Measurements from ENCODE around the gene SLC6A7.
"Not testable (repeated sequence)": the region's sequence is repeated elsewhere in the genome, so short reads cannot be mapped to it uniquely, and the experiment has no call there.

The SLC6A7 gene

GRCh38 chr5:150241298-150242160 lies 51.7 kb downstream of the SLC6A7 start:
- DNase-seq (ENCODE audit: low read depth), result no peak

DNA sequence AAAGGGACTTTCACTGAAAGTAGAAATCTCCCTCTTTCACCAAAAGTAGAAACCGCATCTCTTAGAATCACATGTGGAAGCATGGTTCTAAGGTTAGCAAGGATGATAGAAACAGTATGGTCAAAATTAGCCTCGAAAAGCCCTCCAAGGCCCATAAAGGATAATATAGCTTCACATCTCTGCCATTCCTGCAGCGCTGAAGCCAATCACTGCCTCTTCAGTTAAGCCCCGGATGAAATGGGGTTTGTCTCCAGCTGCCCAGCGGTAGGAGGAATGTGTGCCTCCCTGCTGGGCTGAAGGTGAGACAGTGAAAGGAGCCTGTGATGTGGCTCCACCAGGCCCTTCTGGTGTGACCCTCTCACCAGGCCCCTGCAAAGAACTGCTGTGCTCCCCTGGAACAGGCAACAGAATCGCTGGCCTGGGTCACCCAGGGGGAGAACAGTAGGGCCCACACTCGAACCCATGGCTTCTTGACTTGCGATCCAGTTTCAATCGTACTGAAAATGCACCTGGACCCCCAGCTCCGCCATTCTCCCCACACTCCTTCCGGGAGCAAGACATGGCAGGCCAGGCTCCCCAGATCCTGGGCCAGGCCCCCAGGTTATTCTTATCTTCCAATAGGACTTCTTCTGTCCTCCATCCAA lies 52.5 kb downstream of the SLC6A7 start:
- no peak for DNase-seq (ENCODE audit: low read depth)

DNA sequence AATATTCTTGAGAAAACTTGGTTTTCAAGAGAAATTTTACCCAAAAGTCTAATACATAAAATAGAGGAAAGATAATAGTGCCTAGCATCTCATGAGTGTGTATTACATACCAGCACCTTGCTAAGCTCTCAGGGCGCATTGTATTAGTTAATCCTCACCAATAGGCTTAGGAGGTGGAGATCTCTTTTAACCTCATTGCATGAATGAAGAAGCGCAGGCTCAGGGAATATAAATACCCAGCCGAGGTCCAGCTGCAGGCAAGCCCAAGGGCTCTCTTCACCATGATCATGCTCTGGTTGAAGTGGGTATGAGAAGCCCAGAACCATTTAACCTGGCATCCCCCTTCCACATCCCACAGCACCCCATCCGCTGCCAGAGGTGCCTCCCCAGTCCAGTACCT lies 53.7 kb downstream of the SLC6A7 start:
- no peak for DNase-seq (ENCODE audit: low read depth)

GRCh38 chr5:150244209-150244608 lies 54.3 kb downstream of the SLC6A7 start:
- no peak for DNase-seq (ENCODE audit: low read depth)

DNA sequence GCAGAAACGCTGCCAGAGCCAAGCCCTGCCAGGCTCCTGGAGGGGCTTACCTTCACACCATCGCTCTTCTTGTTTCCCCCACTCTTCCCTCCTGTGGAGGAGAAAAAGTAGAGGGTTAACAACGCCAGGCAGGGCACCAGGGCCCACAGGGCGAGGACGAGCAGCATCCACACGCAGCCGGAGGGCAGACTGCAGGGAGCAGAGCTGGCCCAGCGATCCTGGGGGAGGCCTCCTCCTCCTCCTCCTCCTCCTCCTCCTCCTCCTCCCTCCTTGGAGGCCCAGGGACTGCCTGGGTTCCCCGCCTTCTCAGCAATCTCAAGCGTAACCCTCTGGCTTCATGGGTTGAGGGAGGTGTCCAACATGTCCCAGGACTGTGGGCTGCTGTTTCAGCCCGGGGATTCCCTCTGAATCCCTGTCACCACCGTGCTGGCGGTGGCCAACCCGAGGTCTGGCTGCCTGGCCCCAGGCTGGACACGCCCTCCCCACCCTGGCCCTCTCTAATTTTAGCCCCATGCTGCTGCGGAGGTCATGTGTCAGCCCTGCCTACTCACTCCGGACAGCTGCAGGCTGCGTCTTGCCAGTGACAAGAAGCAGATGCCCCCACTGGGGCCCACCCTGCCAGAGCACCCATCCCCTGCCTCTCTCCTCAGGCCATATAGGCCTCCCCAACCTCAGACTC lies 55.4 kb downstream of the SLC6A7 start:
- no peak for DNase-seq (ENCODE audit: low read depth)

- no peak for DNase-seq (ENCODE audit: low read depth)
Observed at GRCh38 chr5:150245808-150246207, 55.9 kb downstream of the SLC6A7 start.

GRCh38 chr5:150246429-150246828 lies 56.6 kb downstream of the SLC6A7 start:
- no peak for DNase-seq (ENCODE audit: low read depth)

- DNase-seq (ENCODE audit: low read depth), result no peak
Observed at GRCh38 chr5:150246835-150247234, 57.0 kb downstream of the SLC6A7 start.

DNA sequence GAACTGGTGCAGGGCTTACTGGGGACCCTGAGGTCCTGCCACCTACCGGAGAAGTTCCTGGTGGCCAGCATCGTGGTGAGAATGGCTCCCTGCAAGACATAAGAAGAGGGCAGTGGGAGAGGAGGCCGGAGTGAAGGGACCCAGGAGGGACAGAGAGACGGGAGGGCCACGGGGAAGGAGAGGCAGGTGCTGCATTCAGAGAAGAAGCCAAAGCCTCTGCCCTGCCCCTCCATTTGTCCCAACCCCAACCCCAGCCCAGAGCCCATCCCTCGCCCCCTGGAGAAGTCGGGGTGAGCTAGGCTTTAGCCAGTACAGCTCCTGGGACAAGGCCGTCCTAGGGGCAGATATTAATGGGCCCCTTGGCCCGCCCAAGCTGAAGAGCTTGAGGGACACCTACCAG lies 57.9 kb downstream of the SLC6A7 start:
- DNase-seq (ENCODE audit: low read depth), result no peak

- DNase-seq (ENCODE audit: low read depth), result not testable (repeated sequence)
Observed at GRCh38 chr5:150248493-150248892, 58.6 kb downstream of the SLC6A7 start.

DNA sequence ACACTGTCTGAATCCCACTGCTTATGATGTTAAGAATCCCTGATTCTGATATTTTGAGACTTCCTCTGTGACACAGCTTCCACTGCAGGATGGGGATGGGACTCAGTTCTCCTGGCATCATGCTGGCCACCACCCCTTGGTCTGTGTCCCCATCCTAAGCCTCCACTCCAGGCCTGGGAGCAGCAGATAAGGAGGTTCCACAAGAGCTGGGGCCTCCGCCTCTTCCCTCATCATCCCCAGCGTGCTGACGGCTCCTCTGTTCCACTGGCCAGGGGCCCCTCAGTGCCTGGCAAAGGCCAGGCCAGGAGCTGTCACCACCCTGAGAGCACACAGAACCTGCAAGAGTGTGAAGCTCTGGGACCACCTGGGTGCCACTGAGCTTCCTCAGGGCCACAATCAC lies 59.1 kb downstream of the SLC6A7 start:
- DNase-seq (ENCODE audit: low read depth), result no peak

DNA sequence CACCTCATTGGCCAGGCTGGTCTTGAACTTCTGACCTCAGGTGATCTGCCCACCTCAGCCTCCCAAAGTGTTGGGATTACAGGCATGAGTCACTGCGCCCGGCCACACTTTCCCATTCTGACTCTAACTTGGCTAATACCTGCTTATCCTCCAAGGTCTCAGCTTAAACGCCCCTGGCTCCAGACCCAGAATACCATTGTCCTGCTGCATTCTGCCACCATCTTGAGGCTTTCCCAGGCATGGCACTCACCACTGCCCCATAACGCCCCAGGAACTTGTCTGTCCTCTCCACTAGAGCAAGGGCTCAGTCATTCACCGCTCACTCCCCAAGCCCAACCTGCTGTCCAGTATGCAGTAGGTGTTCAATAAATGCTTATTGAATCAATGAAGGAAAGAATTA lies 59.9 kb downstream of the SLC6A7 start:
- DNase-seq (ENCODE audit: low read depth), result no peak

GRCh38 chr5:150251504-150251903 lies 61.6 kb downstream of the SLC6A7 start:
- DNase-seq (ENCODE audit: low read depth), result no peak

- DNase-seq (ENCODE audit: low read depth), result no peak
Observed at GRCh38 chr5:150252489-150252888, 62.6 kb downstream of the SLC6A7 start.

GRCh38 chr5:150253416-150254208 lies 63.8 kb downstream of the SLC6A7 start:
- DNase-seq (ENCODE audit: low read depth), result no peak

DNA sequence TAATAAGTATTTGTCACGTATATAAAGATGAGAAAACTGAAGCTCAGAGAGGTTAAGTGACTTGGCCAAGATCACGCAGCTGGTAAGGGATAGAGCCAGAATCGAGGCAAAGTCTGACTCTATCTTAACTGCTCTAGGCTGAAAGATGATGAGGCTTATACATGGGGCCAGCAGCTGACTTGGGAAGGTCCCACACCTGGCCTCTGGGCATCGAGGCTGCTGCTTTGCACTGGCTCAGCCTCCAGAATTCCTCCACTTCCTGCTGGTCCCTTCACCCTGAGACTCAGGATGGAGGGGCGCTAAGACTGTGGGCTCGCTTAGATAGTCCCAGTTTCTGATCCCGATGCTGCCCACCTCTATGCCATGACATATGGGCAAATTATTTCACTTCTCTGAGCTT lies 64.5 kb downstream of the SLC6A7 start:
- no peak for DNase-seq (ENCODE audit: low read depth)

DNA sequence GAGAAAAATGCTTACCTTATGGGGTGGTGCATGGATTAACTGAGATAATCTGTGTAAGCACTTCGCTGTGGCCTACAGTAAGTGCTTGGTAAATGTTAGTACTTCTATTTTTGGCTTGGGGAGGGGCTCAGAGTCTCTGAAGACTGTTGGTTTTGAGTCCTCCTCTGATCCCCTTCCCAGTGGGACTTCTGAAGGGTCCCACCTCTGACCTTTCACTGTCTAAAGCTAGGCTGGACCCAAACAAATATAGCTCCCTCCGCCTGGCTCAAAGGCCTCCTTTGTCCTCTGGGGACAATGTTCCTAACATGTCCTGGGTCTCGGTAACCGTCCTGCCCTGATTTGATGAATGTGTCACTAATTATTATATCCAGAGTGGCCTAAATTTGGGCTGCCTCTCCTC lies 64.9 kb downstream of the SLC6A7 start:
- no peak for DNase-seq (ENCODE audit: low read depth)

GRCh38 chr5:150255659-150256409 lies 66.0 kb downstream of the SLC6A7 start:
- no peak for DNase-seq (ENCODE audit: low read depth)

DNA sequence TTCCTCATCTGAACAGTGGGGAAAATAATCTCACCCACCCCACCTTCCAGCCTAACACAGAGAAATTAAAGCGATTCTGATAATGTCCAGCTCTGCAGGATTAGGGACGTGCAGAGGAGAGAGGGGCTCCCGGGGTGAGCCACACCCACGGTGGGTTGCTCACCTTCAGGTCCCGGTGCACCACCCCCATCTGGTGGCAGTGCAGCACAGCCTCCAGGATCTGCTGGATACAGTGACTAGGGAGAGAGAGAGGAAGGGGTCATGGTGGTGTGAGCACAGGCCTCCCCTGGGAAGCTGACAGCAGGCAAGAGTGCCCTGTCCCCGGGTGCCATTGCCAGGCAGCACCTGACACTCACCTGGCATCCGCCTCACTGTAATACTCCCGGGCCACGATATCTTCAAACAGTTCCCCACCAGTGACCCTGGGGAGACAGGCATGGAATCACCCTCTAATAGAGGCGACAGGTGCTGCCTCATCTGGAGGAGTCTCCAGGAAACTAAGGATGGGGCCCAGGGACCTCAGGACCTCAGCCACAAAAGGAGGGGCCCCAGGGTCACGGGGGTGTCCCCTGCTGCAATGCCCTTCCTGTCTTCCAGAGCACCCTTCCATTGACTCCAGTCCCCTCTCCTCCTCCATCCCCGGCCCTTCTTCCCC lies 66.7 kb downstream of the SLC6A7 start:
- DNase-seq (ENCODE audit: low read depth), result no peak

GRCh38 chr5:150257424-150257823 lies 67.6 kb downstream of the SLC6A7 start:
- DNase-seq (ENCODE audit: low read depth), result no peak

- no peak for DNase-seq (ENCODE audit: low read depth)
Observed at GRCh38 chr5:150258130-150258529, 68.3 kb downstream of the SLC6A7 start.
